Neural cell (in vitro differentiated cells): ENCODE results near the gene SPI1.

Experiments
- CTCF ChIP-seq: fragments of 450-650 bp; IDR thresholded peaks from 2 replicates; pipeline ENCODE4 v1.5.1; 2014; ENCODE audit warnings: antibody characterized with exemption, mild to moderate bottlenecking, moderate library complexity; ENCODE audit not compliant: poor library complexity, severe bottlenecking
- EP300 ChIP-seq: fragments of 450-650 bp; conservative IDR thresholded peaks from 2 replicates; pipeline ENCODE4 v1.6.1; 2014; ENCODE audit warnings: antibody characterized with exemption, mild to moderate bottlenecking, moderate library complexity; ENCODE audit not compliant: poor library complexity, severe bottlenecking

GRCh38 chr11:47326198-47326597, 52.1 kb downstream of the SPI1 start:
- TF ChIP-seq CTCF: no peak
- no peak for TF ChIP-seq EP300
